Spleen (tissue), 7 donors: ENCODE measurements around the gene BAK1.

ENCODE experiments used
- POLR2A ChIP-seq, 3 donors: fragments of 450-650 bp; IDR thresholded peaks; one replicate each; pipeline ENCODE4 v1.5.1; 2017; ENCODE audit warnings: antibody characterized with exemption in 3 of 3, mild to moderate bottlenecking in 1 of 3
- POLR2AphosphoS5 ChIP-seq, 3 donors: sonication (generic); formaldehyde crosslinking; IDR thresholded peaks; one replicate each; pipeline ENCODE4 v1.5.1; 2017; ENCODE audit warnings: antibody characterized with exemption in 3 of 3
- TF ChIP-seq, protein P1 (sequence below), 11 experiments: fragments of 200-600 bp in 7 of 11; fragments of 450-650 bp in 4 of 11; sonication (generic) in 4 of 11; IDR thresholded peaks in 8 of 11; conservative IDR thresholded peaks in 3 of 11; 1 replicate in 7 of 11; 2 replicates in 4 of 11; pipeline versions ENCODE4 v1.4.0 to v1.8.0; 2016 to 2021; ENCODE audit warnings: antibody characterized with exemption in 11 of 11, inconsistent platforms in 4 of 11, mild to moderate bottlenecking in 1 of 11
- donor health status: DM: no; HTN: no; CAD: no; lungs with moderate emphysema.
- donor health status: DM: no; HTN: no; CAD: no.
- donor health status: DM: no; HTN: no; CAD: no.

DNA sequence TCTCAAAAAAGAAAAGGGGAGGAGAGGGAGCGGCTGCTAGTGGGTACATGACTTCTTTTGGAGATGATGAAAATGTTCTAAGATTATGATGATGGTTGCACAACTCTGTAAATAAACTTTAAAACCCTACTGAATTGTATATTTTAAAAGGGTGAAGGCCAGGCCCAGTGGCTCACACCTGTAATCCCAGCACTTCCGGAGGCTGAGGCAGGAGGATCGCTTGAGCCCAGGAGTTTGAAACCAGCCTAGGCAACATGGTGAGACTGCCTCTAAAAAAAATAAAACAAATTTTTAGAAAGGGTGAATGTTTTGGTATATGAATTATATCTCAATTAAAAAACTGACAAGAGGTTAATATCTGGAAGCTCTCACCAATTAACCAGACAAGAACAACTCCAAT is 45.4 kb downstream of the BAK1 start:
- TF ChIP-seq POLR2A (IDR thresholded peaks at IDR 0.05): no peak
- TF ChIP-seq, protein P1, sequence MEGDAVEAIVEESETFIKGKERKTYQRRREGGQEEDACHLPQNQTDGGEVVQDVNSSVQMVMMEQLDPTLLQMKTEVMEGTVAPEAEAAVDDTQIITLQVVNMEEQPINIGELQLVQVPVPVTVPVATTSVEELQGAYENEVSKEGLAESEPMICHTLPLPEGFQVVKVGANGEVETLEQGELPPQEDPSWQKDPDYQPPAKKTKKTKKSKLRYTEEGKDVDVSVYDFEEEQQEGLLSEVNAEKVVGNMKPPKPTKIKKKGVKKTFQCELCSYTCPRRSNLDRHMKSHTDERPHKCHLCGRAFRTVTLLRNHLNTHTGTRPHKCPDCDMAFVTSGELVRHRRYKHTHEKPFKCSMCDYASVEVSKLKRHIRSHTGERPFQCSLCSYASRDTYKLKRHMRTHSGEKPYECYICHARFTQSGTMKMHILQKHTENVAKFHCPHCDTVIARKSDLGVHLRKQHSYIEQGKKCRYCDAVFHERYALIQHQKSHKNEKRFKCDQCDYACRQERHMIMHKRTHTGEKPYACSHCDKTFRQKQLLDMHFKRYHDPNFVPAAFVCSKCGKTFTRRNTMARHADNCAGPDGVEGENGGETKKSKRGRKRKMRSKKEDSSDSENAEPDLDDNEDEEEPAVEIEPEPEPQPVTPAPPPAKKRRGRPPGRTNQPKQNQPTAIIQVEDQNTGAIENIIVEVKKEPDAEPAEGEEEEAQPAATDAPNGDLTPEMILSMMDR (IDR thresholded peaks at IDR 0.05 in 8 of 11, conservative IDR thresholded peaks at IDR 0.05 in 3 of 11): no peak
- no peak for TF ChIP-seq POLR2AphosphoS5 (IDR thresholded peaks at IDR 0.05)
